HG02840 (cell line): ENCODE results near the gene KIF2A.

ENCODE experiments used
- ATAC-seq: cut with Tn5 transposase; IDR thresholded peaks from one replicate; pipeline ENCODE4 v1.9.1; 2021; ENCODE audit warnings: mild to moderate bottlenecking, moderate library complexity, moderate number of reproducible peaks; ENCODE audit not compliant: unreplicated experiment, low FRiP score

The KIF2A gene

DNA sequence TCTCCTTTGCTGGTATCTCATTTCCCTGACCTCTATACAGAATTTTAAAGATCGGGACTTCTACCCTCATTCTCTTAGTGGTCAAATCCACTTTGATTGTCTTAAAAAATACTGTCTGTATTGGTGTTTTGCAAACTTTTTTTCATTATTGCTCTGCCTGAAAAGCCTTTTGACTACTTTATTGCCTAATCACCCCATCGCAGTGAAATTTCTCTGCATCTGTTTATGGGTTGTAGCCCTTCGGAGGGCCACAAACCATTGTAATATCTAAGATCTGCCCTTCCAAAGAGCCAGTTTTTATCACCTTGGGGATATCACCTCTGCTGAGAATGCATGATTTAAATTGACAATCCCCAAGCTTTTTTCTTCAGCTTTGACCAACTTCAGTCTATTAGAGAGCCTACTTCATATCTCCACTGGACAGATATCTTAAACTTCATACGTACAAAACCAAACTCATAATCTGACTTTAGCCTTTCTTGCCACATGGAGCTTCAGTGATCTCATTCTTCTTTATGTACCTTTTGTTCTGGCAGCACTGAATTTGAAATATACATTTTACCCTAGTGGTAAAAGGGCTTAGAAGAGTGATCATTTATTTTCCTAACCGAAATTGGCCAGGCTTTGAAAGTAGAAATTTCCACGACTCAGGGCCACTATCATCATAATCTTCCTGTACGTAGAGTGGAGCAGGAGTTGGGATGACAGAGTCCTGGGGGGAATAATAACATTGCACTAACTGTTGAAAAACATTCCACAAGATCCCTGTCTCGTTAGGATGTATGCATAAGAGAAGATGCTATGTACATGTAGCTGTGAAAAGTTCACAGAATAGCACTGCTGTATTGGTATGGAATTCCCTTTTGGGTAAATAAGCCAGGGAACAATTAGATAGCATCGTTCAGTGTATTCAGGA lies 21.4 kb downstream of the KIF2A start:
- no peak for ATAC-seq

DNA sequence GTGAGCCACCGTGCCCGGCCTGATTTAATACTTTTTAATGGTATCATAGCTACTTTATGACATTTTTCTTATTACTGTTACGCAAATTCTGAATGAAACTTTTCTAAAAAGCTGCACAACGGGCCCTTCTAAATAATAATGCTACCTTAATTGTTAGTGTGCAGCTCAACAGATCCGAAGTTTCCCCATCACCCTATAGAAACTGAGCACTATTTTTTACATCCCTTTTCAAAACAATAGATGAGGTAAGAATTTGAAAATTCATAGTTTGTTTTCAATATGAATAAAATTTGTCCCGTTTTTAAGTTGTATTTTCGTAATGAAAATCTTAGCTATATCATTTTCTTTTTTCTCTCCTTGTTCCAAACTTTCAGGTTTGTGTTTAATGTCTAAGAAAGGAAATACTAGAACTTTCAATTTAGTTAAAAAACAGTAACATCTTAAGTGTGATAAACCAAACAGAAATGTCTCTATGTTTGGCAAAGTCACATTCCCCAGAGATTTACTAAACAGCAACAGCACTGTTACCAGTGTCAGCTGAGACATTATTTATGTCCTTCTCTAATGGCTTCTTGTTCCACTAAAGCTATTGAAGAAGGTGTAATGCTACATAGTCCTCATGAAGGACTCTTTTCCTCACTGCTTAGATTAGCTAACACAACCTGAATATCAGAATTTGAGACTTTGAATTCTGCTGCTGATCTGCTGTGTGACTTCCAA lies 22.9 kb downstream of the KIF2A start:
- no peak for ATAC-seq

DNA sequence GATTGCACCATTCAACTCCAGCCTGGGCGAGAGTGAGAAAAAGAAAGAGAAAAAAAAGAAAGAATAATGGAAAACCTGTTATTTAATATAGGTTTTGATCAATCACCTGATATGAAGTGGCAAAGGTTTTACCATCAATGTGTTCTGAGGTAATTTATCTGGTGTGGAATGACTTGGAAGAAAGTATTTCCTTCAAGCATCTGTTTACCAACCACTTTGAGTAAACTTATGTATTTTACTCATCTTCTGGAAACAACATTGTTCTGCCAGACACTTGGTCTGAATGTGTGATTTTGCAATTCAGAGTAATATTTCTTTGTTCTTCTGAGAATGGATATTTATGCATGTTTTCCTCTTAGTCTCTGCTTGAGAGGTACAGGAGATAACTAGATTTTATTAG lies 24.3 kb downstream of the KIF2A start:
- ATAC-seq, result no peak

DNA sequence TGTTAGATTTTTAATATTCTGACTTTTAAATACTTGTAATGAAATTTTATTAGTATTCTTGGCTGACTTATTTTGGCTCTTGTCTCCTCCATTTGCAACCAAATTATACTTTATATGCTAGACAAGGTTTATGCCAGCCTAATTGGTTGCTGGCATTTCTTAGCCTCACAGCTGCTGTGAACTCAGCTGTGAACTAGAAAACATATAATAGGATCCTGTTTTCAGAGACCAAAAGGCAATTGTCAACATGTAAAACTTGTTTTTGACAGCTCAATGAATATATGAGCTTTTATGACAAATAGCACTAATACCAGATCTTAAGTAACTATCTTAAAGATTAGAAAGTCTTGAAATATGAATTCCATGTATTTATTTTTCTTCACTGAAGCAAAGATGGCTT lies 25.9 kb downstream of the KIF2A start:
- ATAC-seq, result no peak

DNA sequence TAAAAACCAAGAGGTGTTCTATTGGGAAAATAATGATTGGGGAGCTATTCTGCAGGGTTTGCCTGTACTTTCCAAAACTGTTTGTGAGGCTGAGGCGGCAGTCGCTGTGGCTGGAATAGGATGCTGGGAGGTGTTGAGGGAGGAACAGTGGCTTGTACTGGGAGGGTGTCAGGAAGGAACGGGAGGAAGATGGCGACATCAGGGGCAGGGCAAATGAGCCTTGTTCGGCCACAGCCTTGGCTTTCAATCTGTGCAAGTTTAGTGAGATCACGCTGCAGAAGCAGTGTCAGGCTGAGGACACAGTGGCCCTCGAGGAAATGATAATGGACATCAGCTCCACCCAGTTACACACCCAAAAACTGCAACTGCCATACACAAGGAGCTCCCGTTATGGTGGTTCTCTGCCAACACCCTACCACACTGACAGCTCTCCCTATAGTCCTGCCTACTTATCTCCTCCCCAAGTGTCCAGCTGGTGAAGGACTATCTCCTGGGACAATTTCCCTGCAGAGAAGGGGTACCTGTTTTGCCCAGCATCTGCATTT lies 27.3 kb downstream of the KIF2A start:
- no peak for ATAC-seq

DNA sequence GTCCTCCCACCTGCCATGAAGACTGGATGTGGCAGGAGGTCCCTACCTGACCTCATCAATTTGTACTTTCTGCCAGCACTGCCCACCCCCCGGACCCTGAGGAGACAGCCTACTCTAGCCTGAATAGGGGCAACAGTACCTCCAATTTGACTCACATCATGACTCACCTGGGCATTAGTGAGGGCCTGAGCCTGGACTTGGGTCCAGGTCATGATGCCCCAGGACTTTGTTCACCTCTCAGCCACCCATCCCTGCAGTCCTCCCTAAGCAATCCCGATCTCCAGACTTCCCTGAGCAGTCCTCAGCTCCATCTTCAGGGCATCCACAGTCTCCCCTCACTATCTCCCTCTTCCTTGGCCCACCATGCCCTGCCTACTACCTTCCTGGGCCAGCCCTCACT lies 28.1 kb downstream of the KIF2A start:
- no peak for ATAC-seq

DNA sequence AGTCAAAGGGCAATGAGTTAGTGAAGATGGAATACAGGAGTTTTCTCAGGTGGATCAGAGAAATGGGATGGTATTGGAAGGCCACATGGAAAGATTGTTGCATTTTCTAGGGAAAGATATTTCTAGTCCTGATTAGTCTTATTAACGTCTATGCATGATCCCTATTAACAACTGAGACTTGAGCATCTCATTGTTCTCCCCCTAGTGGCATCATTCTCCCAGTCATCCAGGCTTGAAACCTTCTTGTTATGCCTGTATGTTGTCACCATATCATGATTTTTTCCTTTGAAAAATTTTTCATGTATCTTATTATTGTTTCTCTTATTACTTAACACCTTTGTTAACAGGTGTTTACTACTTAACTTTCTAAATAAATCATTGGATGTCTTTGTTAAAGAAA lies 34.4 kb downstream of the KIF2A start:
- ATAC-seq, result no peak

DNA sequence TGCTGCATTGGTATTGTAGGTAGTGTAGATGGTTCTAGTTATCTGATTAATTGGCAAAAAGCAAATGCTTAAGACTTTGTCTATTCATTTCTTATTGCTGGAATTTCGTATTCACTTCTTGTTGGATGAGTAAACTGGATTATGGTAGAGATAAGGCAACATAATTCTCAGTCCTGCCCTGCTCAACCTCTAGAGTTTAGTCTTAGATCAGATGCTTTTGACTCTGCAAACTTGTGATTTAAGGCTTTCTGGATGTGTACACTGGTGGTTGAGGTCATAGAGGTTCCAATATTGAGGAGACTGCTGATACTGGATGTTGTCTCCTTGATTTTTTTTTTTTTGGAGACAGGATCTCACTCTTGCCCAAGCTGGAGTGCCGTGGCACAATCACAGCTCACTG lies 35.0 kb downstream of the KIF2A start:
- no peak for ATAC-seq

DNA sequence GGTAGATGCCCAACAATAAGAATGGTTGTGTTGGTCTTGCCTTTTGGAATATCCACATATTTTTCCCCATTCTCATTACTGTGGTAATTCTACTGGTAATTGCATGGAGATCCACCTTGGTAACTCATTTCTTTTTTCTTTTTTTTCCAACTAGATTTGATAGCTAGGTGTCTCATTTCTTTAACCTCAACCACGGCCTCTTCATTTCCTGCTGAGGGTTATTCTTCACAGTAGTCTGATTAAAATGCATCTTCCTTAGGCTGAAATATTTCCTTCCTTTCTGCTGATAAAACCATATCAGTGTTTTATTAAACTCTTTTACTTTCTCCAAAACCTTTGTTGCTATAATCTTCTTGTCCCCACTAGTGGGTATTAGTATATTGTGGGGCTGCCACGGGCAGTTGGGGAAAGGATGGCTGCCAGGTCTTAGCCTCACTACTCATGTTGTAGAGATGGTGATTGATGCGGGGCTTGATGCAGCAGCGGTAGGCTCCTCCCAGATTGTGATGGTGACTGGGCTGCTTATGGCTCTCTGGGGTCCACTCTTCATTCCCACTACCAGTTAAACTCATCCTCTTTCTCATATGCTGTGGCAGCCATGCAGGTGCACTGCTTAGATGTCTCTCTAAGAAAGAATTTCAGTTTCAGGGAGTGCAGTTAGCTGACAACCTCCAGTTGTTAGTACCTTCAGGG lies 35.9 kb downstream of the KIF2A start:
- ATAC-seq, result peak; percentile 66

DNA sequence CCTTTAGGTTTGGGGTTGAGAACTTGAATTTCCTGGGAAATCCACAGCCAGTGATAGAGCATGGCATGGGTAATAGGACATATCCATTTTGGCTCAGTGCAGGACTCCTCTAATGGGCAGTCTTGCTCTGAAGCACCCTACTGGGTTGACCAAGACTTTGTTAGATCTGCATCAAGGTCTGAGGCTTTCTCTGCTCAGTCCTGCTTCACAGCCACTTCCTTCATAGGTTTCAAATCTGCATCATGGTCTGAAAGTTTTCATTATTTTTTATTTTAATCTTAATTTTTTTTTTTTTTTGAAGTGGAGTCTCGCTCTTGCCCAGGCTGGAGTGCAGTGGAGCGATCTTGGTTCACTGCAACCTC lies 36.5 kb downstream of the KIF2A start:
- peak; percentile 20 for ATAC-seq

DNA sequence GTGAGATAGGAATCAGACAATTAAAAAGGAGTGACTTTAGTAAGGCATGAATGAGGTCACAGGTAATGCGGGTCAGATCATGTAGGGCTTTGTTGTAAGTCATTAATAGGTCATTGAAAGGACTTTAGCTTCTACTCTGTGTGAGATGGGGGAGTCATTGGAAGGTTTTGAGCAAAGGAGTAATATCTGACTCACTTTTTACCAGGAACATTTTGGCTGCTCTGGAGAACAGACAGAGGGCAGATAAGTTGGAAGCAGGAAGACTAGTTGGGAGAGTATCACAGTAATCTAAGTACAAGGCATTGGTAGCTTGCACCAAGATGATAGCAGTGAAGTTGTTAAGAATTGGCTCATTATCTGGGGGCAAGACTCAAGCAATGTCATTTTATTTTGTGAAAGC lies 37.4 kb downstream of the KIF2A start:
- ATAC-seq, result no peak

DNA sequence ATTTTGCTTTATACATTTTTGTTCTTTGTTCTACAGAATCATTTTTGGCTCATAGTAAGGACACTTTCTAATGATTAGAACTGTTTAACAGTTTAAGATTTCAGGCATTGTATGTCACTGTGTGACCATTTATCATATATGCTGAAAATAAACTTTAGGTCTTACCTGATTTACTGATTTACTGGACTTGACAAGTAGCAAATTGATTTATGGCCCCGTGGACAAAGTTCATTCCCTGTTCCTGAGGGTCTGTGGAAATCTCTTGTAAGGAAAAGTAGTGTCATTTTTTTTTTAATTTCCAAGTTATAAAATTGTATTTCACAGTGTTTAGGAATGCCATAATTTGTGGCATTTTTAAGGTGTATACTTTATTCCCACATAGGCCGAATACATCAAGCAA lies 40.7 kb downstream of the KIF2A start:
- no peak for ATAC-seq

DNA sequence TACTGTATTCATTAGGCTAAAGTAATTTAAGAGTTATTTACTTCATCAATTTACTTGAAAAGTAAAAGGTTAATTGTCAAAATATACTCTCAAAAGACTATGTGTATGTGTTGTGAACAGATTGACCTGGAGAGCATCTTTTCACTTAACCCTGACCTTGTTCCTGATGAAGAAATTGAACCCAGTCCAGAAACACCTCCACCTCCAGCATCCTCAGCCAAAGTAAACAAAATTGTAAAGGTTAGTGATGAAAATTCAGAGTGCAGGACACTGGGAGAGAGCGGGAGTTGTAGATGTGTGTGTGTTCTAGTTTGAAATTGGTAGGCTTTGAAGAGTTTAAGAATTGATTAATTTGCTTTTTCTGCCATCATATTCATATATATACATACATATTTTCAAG lies 41.9 kb downstream of the KIF2A start:
- no peak for ATAC-seq

DNA sequence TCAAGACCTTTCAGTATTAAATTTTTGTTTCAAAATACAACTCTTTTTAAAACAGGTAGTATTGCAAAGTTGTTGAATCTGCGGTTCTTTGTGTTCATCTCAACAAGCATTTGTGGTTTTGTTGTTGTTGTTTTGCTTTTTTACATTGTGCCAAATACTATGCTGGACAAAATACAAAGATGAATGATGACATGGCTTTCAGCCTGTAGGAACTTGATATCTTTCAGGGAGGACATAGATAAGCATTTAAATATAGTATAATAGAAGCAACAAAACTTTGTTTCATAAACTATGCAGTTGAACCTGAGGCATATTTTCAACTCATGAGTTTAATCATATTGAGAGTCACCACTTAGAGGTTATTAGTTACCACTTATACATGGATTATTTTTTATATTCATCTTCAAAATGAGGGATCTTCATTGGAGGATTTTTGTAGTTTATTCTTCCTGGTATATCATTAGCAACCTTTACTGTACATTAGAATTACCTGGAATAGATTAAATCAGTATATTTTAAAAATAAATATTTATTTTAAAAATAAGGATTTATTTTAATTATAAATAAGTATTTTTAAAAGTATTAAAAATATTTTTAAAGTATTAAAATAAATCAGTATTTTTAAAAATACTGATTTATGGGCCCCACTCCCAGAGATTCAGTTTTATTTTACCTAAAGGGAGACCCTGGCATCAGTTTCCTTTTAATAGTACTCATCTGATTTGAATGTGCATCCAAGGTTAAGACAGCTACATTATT lies 42.9 kb downstream of the KIF2A start:
- ATAC-seq, result no peak

DNA sequence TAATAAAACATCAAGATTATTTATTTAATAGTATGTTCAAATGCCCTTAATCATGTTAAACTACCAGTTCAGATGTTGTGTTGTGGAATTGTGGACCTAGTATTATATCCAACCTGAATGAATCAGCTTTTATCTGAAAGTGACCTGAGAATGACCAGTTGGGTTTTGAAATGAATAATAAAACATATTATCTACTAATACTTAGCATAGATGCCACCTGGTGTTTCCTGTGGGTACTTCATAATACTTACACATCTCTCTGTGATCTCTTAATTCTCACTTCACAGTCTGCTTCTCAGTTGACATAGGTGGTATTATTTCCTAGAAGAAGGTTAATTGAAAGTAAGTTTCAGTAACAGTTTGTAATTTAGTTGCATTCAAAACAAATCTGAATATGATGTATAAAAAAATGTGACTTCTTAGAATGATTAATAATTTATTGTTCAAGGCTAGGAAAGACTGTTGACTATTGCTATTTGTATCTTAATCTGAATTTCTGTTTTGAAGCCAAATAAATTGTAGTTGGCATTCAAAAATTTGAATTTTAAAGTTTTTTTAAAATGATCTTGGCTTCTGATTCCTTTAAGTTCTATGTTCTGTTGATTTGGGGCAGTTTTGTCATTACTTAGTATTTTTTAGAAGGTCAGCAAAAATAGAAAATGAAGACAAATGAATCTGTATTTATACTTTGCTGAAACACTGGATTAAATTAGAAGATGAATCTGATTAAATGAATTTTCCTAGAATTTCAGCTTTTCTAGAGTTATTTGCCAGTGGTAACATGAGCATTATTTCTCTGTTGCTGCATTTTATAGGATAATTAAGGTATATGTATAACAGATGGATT lies 48.2 kb downstream of the KIF2A start:
- ATAC-seq, result peak; percentile 84

DNA sequence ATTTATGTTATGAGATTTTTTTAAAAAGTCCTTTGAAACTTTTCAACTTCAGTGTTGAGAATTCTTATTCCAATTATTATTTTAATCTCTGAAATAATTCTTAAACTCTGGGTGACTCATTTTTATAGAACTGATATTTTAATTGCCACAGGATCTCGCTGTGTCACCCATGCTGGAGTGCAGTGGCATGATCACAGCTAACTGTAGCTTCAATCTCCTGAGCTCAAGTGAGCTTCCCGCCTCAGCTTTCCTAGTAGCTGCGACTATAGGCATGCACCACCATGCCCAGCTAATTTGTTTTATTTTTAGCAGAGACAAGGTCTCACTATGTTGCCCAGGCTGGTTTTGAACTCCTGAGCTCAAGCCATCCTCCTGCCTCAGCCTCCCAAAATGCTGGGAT lies 56.7 kb downstream of the KIF2A start:
- no peak for ATAC-seq

DNA sequence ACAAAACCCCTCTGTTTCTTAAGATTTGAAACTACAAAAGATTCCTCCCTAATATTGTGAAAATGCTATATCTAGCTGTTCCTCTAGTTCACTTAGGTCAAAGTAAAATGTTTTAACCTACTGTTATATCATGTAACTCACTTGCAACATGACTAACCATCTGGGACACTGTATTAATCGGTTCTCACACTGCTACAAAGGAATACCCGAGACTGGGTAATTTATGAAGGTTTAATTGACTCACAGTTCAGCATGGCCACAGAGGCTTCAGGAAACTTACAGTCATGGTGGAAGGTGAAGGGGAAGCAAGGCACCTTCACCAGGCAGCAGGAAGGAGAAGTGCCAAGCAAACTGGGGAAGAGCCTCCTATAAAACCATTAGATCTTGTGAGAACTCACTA lies 63.0 kb downstream of the KIF2A start:
- ATAC-seq, result no peak

DNA sequence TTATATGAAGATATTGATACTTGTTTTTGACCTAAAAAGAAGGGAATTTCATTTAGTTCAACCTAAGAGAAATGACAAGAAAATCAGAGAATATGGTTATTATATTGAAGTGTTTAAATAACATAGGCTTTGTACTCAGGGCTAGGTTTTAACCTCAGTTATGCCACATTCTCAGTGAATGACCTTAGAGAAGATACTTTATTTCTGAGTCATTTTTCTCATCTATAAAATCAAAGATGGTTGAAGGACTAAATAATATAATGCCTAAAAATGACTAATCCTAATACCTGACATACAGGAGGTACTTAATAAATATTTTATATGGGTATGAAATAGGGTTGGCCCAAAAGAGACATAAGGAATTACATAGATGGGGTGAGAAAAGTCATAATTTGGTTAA lies 65.4 kb downstream of the KIF2A start:
- no peak for ATAC-seq

DNA sequence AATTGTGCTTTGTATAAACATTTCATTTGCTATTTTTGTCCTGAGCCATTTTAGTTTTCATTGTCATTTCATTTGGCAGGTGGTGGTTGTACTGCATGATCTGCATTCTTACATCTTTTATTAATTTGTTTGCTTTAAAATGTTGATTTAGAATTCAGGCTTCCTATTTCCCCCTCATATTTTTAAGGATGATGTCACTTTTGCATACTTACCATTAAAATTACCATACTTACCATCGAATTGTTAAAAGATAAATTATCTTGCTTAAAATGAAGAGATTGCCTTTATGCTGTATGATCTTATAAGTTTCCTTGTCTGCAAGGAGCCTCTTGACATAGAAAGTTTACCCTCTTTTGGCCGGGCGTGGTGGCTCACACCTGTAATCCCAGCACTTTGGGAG lies 66.6 kb downstream of the KIF2A start:
- ATAC-seq, result no peak

DNA sequence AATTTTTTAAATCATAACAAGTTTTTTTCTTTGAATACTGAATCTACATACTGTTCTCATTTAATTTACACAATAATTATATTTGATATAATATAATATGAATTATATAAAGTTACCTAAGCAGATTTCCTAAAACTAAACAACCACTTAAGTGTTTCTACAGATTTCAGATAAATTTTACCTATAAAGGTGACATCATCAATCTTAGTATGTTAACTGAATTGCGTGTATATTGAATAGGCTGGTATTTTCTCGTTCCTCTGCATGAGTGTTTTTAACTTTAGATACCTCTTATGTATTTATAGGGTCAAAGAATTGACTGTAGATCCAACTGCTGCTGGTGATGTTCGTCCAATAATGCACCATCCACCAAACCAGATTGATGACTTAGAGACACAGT lies 67.4 kb downstream of the KIF2A start:
- ATAC-seq, result no peak
